Esophagus muscularis mucosa (tissue), 4 donors: ENCODE results near the gene MAML3. TPM values are rescaled to one million over a fixed set of nuclear protein-coding genes. Genes with fewer than 3 reads are reported as not detected.

ENCODE experiments used
- DNase-seq: peaks from one replicate; pipeline ENCODE4 v3.0.0-alpha.2; 2017; ENCODE audit errors: extremely low spot score
- H3K27ac ChIP-seq, 4 donors: fragments of 200-600 bp; sonication (generic); replicated peaks in 1 of 4; 1 replicate in 3 of 4; 2 replicates in 1 of 4; pipeline ENCODE4 v1.5.1; 2016 to 2019; ENCODE audit warnings: mild to moderate bottlenecking in 1 of 4
- H3K27me3 ChIP-seq, 4 donors: fragments of 200-600 bp; sonication (generic); one replicate each; pipeline versions ENCODE4 v1.5.1 to v1.6.0; 2016 to 2019
- H3K36me3 ChIP-seq, 4 donors: fragments of 200-600 bp; sonication (generic); one replicate each; pipeline ENCODE4 v1.5.1; 2016 to 2019
- H3K4me1 ChIP-seq, 4 donors: fragments of 200-600 bp; sonication (generic); one replicate each; pipeline ENCODE4 v1.5.1; 2016 to 2019
- H3K4me3 ChIP-seq, 4 donors: fragments of 200-600 bp; sonication (generic); 1 replicate in 2 of 4; 2 replicates in 2 of 4; pipeline ENCODE4 v1.5.1; 2016 to 2019; ENCODE audit warnings: mild to moderate bottlenecking in 4 of 4, moderate library complexity in 1 of 4
- H3K9me3 ChIP-seq, 4 donors: fragments of 200-600 bp; sonication (generic); 1 replicate in 3 of 4; 2 replicates in 1 of 4; pipeline ENCODE4 v1.5.1; 2016 to 2019
- CTCF ChIP-seq, 3 experiments: fragments of 200-600 bp in 2 of 3; fragments of 450-650 bp in 1 of 3; sonication (generic) in 2 of 3; IDR thresholded peaks; one replicate each; pipeline ENCODE4 v1.5.1; 2017 to 2019; ENCODE audit warnings: antibody characterized with exemption in 3 of 3, mild to moderate bottlenecking in 2 of 3, moderate library complexity in 1 of 3
- EP300 ChIP-seq: sonication (generic); formaldehyde crosslinking; IDR thresholded peaks from one replicate; pipeline ENCODE4 v1.6.1; 2017; ENCODE audit warnings: antibody characterized with exemption
- POLR2A ChIP-seq: fragments of 450-650 bp; IDR thresholded peaks from one replicate; pipeline ENCODE4 v1.6.1; 2017; ENCODE audit warnings: antibody characterized with exemption, moderate library complexity, mild to moderate bottlenecking, low read depth
- POLR2AphosphoS5 ChIP-seq, 2 donors: sonication (generic); formaldehyde crosslinking; IDR thresholded peaks; one replicate each; pipeline ENCODE4 v1.6.1; 2017; ENCODE audit warnings: antibody characterized with exemption in 2 of 2
- WGBS: methylation state at CpG from one replicate; pipeline ENCODE4 v1.1.5; 2018; 5-methylcytosine and 5-hydroxymethylcytosine counted together
- intact Hi-C: fragments of 100-400 bp; cut with DNase I; formaldehyde crosslinking; loops from one replicate; pipeline ENCODE4 v1.15.1; 2023
- total RNA-seq, 4 donors: library from RNA; depleted of rRNA; stranded (reverse); fragments of >200 nt; gene quantifications; one replicate each; pipeline versions ENCODE4 v1.1.0 to v1.2.1, GENCODE V29; 2016

Gene MAML3
- total RNA-seq, 4 donors from 2014 or later = 5.0 to 8.7 (median 7.1) TPM

- no peaks in the 10 kb centered on the region for H3K9me3 ChIP-seq
- no peak for DNase-seq
- intact Hi-C loops = no loop called here
- no peak for TF ChIP-seq POLR2AphosphoS5 (IDR thresholded peaks at IDR 0.05)
- TF ChIP-seq CTCF (IDR thresholded peaks at IDR 0.05) = no peak
- TF ChIP-seq EP300 = no peak
- no peak overlapping the region for H3K4me3 ChIP-seq
- WGBS = 85% methylated on average over 2 of the region's 2 CpGs
- H3K27me3 ChIP-seq = no peaks in the 10 kb centered on the region
- no peaks in the 10 kb centered on the region for H3K4me1 ChIP-seq
- no peak overlapping the region for H3K27ac ChIP-seq
- H3K36me3 ChIP-seq = no peaks in the 10 kb centered on the region
Observed at GRCh38 chr4:140113653-140114052, 40.3 kb downstream of the MAML3 start.

GRCh38 chr4:140112576-140112975 is 41.4 kb downstream of the MAML3 start:
- H3K27me3 ChIP-seq = no peaks in the 10 kb centered on the region
- no peak for DNase-seq
- no peaks in the 10 kb centered on the region for H3K9me3 ChIP-seq
- no peak overlapping the region for H3K27ac ChIP-seq
- H3K4me3 ChIP-seq = no peak overlapping the region
- intact Hi-C loops = no loop called here
- H3K4me1 ChIP-seq = no peaks in the 10 kb centered on the region
- H3K36me3 ChIP-seq = no peaks in the 10 kb centered on the region
- TF ChIP-seq EP300 (no peak), CTCF (IDR thresholded peaks at IDR 0.05) (no peak), POLR2A (no peak), POLR2AphosphoS5 (IDR thresholded peaks at IDR 0.05) (no peak)
- WGBS = 85% methylated on average over 2 of the region's 2 CpGs

GRCh38 chr4:140111256-140111655 is 42.7 kb downstream of the MAML3 start:
- H3K9me3 ChIP-seq = no peaks in the 10 kb centered on the region
- no peaks in the 10 kb centered on the region for H3K36me3 ChIP-seq
- WGBS = 100% methylated on average over 1 of the region's 1 CpG
- no peaks in the 10 kb centered on the region for H3K4me1 ChIP-seq
- intact Hi-C loops = no loop called here
- no peak overlapping the region for H3K27ac ChIP-seq
- no peak overlapping the region for H3K4me3 ChIP-seq
- TF ChIP-seq POLR2AphosphoS5 (IDR thresholded peaks at IDR 0.05) = no peak
- TF ChIP-seq CTCF (IDR thresholded peaks at IDR 0.05) = no peak
- no peak for TF ChIP-seq EP300
- no peak for TF ChIP-seq POLR2A
- H3K27me3 ChIP-seq = no peaks in the 10 kb centered on the region
- no peak for DNase-seq

- Histone ChIP-seq H3K36me3 (no peaks in the 10 kb centered on the region), H3K4me3 (no peak overlapping the region), H3K27me3 (no peaks in the 10 kb centered on the region), H3K9me3 (no peaks in the 10 kb centered on the region), H3K27ac (no peak overlapping the region), H3K4me1 (no peaks in the 10 kb centered on the region)
- 87% methylated on average over 3 of the region's 3 CpGs for WGBS
- no peak for DNase-seq
- intact Hi-C loops = no loop called here
- TF ChIP-seq POLR2AphosphoS5 (IDR thresholded peaks at IDR 0.05) = no peak
- TF ChIP-seq POLR2A = no peak
- TF ChIP-seq CTCF (IDR thresholded peaks at IDR 0.05) = no peak
- TF ChIP-seq EP300 = no peak
Observed at GRCh38 chr4:140110542-140111215, 43.3 kb downstream of the MAML3 start.

- WGBS = 91% methylated on average over 7 of the region's 7 CpGs
- H3K4me1 ChIP-seq = no peaks in the 10 kb centered on the region
- no peaks in the 10 kb centered on the region for H3K27me3 ChIP-seq
- no peak overlapping the region for H3K27ac ChIP-seq
- no peak overlapping the region for H3K4me3 ChIP-seq
- no peaks in the 10 kb centered on the region for H3K9me3 ChIP-seq
- intact Hi-C loops = no loop called here
- DNase-seq = no peak
- TF ChIP-seq POLR2AphosphoS5 (IDR thresholded peaks at IDR 0.05) = no peak
- TF ChIP-seq CTCF (IDR thresholded peaks at IDR 0.05) = no peak
- TF ChIP-seq POLR2A = no peak
- TF ChIP-seq EP300 = no peak
- no peaks in the 10 kb centered on the region for H3K36me3 ChIP-seq
Observed at GRCh38 chr4:140109737-140110136, 44.2 kb downstream of the MAML3 start.
